ENCODE results near the gene DDR2.

GRCh38 chr1:162688521-162688920 is 56.3 kb downstream of the DDR2 start:
- no peak for TF ChIP-seq POLR2AphosphoS5 (IDR thresholded peaks at IDR 0.05; ENCODE audit: low read depth, low read length)
- TF ChIP-seq CTCF (IDR thresholded peaks at IDR 0.05): no peak
- TF ChIP-seq SIN3A (IDR thresholded peaks at IDR 0.05; ENCODE audit: borderline replicate concordance, insufficient read depth, low read depth, low read length): no peak
- TF ChIP-seq REST (IDR thresholded peaks at IDR 0.05; ENCODE audit: insufficient read depth in 1 of 2, low read depth in 2 of 2, low read length in 1 of 2): no peak
- no peak for TF ChIP-seq TCF7L2 (IDR thresholded peaks at IDR 0.05; ENCODE audit: low read depth, low read length)
